Measurements from ENCODE around the gene ATF5. TPM values are rescaled to one million over a fixed set of nuclear protein-coding genes. Genes with fewer than 3 reads are reported as not detected.
A peak's percentile ranks its signal among the peaks of the same experiment; 100 is the strongest.

The ATF5 gene
- total and polyA plus RNA-seq, 10 of the 15 experiments (the other 5 are each of a cell fraction or from before 2014, with no cell fraction given), result 9.1 to 133 (median 24.0) TPM

DNA sequence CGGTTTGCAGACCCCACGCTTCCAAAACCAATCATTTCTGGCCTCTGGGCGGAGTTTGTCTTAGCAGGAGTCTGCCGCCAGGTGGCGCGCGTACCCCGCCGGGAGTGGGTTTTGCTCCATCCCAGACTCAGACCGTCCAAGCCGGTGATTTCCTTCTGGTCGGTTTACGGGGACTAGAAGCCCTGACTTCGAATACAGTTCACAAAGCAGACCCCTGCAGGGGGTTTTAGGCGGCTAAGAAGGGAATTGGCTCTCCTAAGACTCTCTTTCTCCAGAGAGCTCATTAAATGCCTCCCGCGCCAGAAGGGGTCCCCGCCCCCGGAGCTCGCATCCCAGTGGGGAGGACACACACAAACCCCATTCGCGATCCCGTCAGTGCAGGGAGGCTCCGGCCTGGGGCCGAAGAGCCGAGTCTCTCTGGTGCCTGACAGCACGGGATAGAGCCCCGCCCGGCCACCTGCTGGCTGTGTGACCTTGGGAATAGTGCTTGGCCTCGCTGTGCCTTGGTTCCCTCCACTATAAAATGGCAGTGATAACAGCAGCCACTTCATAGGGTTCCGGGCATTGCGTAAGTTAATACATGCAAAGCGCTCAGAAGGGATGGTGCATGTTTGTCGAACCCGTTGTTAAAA is 8.9 kb downstream of the ATF5 start (continued):
- TF ChIP-seq, protein P1, sequence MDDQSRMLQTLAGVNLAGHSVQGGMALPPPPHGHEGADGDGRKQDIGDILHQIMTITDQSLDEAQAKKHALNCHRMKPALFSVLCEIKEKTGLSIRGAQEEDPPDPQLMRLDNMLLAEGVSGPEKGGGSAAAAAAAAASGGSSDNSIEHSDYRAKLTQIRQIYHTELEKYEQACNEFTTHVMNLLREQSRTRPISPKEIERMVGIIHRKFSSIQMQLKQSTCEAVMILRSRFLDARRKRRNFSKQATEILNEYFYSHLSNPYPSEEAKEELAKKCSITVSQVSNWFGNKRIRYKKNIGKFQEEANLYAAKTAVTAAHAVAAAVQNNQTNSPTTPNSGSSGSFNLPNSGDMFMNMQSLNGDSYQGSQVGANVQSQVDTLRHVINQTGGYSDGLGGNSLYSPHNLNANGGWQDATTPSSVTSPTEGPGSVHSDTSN (IDR thresholded peaks at IDR 0.05; ENCODE audit: insufficient replicate concordance, low read depth, low read length), result no peak
- TF ChIP-seq E4F1 (IDR thresholded peaks at IDR 0.05; ENCODE audit: borderline replicate concordance, partially characterized antibody) (no peak), IRF4 (IDR thresholded peaks at IDR 0.05; ENCODE audit: low read depth, low read length) (0 out of 2 replicates have a peak, but pooled peaks have one; percentile 39), RAD21 (IDR thresholded peaks at IDR 0.05; ENCODE audit: insufficient read depth, low read depth, low read length) (peak; percentile 94), ZBTB11 (CRISPR knock-in tag; IDR thresholded peaks at IDR 0.05) (no peak), GABPA (IDR thresholded peaks at IDR 0.05; ENCODE audit: low read depth) (no peak), RAD51 (IDR thresholded peaks at IDR 0.05) (no peak), ZNF207 (IDR thresholded peaks at IDR 0.05; ENCODE audit: borderline replicate concordance) (0 out of 2 replicates have a peak, but pooled peaks have one; percentile 54), HDAC6 (IDR thresholded peaks at IDR 0.05; ENCODE audit: unreplicated experiment) (no peak), RFX5 (IDR thresholded peaks at IDR 0.05; ENCODE audit: low read depth, low read length) (no peak), POU2F2 (IDR thresholded peaks at IDR 0.05; ENCODE audit: borderline replicate concordance, low read depth, low read length) (peak; percentile 20; the same call in 1 of the 3 replicates), CTCF (IDR thresholded peaks at IDR 0.05 in 2 of 3, conservative IDR thresholded peaks at IDR 0.05 in 1 of 3; ENCODE audit: control insufficient read depth in 2 of 3, extremely low read depth in 1 of 3, insufficient read depth in 1 of 3, low read depth in 3 of 3, low read length in 3 of 3) (peak; percentile 92 to 98 (median 93)), BMI1 (IDR thresholded peaks at IDR 0.05; ENCODE audit: borderline replicate concordance) (no peak), ZNF592 (IDR thresholded peaks at IDR 0.05) (no peak), PAX8 (IDR thresholded peaks at IDR 0.05) (no peak), SP1 (IDR thresholded peaks at IDR 0.05; ENCODE audit: low read depth, low read length) (peak; percentile 14)
